Fibroblast of villous mesenchyme (primary cell): Measurements from ENCODE around the gene U2AF2. TPM values are rescaled to one million over a fixed set of nuclear protein-coding genes. Genes with fewer than 3 reads are reported as not detected.
A peak's percentile ranks its signal among the peaks of the same experiment; 100 is the strongest.

Experiments used
- DNase-seq: peaks from one replicate; pipeline ENCODE4 v3.0.0-alpha.2; 2010; ENCODE audit warnings: low read depth
- H3K4me3 ChIP-seq: 2 replicates; pipeline ENCODE4 v1.5.1; 2011; ENCODE audit warnings: low read depth, mild to moderate bottlenecking, low read length
- total RNA-seq: library from RNA; depleted of rRNA; stranded (reverse); fragments of >200 nt; gene quantifications from 2 replicates; pipeline ENCODE4 v1.2.3, GENCODE V29; 2012
- TF ChIP-seq, protein P1 (sequence below): IDR thresholded peaks from 2 replicates; pipeline ENCODE4 v1.5.1; 2012; ENCODE audit warnings: low read depth, mild to moderate bottlenecking, low read length; ENCODE audit not compliant: insufficient read depth

U2AF2 gene
- 99.9 and 111 TPM in 2 replicates for total RNA-seq

DNA sequence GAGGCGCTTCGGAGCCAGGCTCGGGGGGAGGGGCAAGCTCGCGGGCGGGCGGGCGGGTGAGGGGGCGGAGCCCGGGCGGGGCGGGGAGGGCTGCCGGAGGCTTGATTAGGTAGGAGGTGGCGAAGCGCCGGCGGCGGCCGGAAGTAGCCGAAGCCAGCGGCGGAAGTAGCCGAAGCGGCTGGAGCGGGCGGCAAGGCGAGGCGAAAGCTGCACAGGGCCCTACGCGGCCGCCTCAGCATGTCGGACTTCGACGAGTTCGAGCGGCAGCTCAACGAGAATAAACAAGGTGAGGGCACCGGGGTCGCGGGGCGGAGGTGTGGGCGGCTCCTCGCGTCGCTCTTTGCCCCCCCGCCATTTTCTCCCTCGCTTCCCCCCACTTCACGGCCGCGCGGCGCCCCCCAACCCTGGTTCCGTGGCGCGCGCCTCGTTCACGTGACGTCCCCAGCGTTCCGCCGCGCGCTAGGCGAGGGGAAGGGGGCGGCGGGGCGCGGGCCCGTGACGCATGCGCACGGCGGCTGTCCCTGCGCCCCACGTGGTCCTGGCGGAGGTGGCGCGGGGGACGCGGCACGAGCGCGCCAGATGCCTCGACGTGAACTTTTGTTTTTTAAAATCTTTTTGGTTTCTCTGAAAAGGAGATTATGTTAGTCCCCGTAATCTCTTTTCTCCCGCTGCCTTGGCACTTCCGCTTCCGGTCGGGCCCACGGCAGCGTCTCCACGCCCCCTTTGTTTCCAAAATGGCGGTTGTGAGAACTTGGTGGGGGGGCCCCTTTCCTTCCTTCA lies at the start of gene U2AF2:
U2AF2 (plus strand) TSS at position 168 of the 780 bp plus-strand sequence; CDS start at position 238, 70 bp downstream.
- TF ChIP-seq, protein P1, sequence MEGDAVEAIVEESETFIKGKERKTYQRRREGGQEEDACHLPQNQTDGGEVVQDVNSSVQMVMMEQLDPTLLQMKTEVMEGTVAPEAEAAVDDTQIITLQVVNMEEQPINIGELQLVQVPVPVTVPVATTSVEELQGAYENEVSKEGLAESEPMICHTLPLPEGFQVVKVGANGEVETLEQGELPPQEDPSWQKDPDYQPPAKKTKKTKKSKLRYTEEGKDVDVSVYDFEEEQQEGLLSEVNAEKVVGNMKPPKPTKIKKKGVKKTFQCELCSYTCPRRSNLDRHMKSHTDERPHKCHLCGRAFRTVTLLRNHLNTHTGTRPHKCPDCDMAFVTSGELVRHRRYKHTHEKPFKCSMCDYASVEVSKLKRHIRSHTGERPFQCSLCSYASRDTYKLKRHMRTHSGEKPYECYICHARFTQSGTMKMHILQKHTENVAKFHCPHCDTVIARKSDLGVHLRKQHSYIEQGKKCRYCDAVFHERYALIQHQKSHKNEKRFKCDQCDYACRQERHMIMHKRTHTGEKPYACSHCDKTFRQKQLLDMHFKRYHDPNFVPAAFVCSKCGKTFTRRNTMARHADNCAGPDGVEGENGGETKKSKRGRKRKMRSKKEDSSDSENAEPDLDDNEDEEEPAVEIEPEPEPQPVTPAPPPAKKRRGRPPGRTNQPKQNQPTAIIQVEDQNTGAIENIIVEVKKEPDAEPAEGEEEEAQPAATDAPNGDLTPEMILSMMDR: no peak
- H3K4me3 ChIP-seq: peak within 1 kb of the TSS; percentile 77
- peak; percentile 94 for DNase-seq

- peak; percentile 97 for DNase-seq
- H3K4me3 ChIP-seq: peak overlapping the region; percentile 98
- TF ChIP-seq, protein P1: no peak
These were observed 49.6 kb upstream of the U2AF2 start for GRCh38 chr19:55605207-55605636.

- H3K4me3 ChIP-seq: peak within 1 kb of the TSS; percentile 98
- peak; percentile 87 for DNase-seq
- TF ChIP-seq, protein P1: peak; percentile 84
These were observed 49.0 kb upstream of the U2AF2 start, which contains the start of gene ZNF865 for GRCh38 chr19:55605637-55606470. TSS of gene ZNF865 (plus strand) at chr19:55605647. CDS start at chr19:55613619, 7,972 bp downstream.

GRCh38 chr19:55606471-55606787 lies 48.4 kb upstream of the U2AF2 start:
- TF ChIP-seq, protein P1: no peak
- DNase-seq: no peak
- peak overlapping the region; percentile 98 for H3K4me3 ChIP-seq

- peak overlapping the region; percentile 98 for H3K4me3 ChIP-seq
- DNase-seq: no peak
These were observed 48.0 kb upstream of the U2AF2 start for GRCh38 chr19:55606817-55607216.

GRCh38 chr19:55609326-55609725 lies 45.5 kb upstream of the U2AF2 start:
- TF ChIP-seq, protein P1: no peak
- H3K4me3 ChIP-seq: no peak overlapping the region
- no peak for DNase-seq

More at GRCh38 chr19:55606817-55607216, 48.0 kb upstream of the U2AF2 start:
- TF ChIP-seq, protein P1: no peak
